DND-41 (cell line): ENCODE results near the gene PITX1.
"Not testable (repeated sequence)": the region's sequence is repeated elsewhere in the genome, so short reads cannot be mapped to it uniquely, and the experiment has no call there.

ENCODE experiments used
- ATAC-seq: fragments of 200-7000 bp; cut with Tn5 transposase; 3 replicates; pipeline ENCODE4 v1.9.1; 2021; ENCODE audit warnings: low read depth; ENCODE audit not compliant: insufficient read depth
- DNase-seq: peaks from one replicate; pipeline ENCODE4 v3.0.0-alpha.2; 2020
- H2AFZ ChIP-seq: 2 replicates; pipeline ENCODE4 v1.6.0; 2012; ENCODE audit warnings: low read depth, low read length
- H3K27ac ChIP-seq: 2 replicates; pipeline ENCODE4 v1.5.1; 2012; ENCODE audit warnings: low read length, inconsistent platforms
- H3K27me3 ChIP-seq: fragments of 200-600 bp; sonication (generic); 2 replicates; pipeline ENCODE4 v1.6.0; 2012; ENCODE audit warnings: low read length, mild to moderate bottlenecking, inconsistent platforms; ENCODE audit not compliant: insufficient read depth, poor library complexity
- H3K36me3 ChIP-seq: 2 replicates; pipeline ENCODE4 v1.5.1; 2012; ENCODE audit warnings: low read length, inconsistent platforms; ENCODE audit not compliant: insufficient read depth
- H3K4me1 ChIP-seq: 2 replicates; pipeline ENCODE4 v1.5.1; 2012; ENCODE audit warnings: mild to moderate bottlenecking, low read length; ENCODE audit not compliant: insufficient read depth
- H3K4me2 ChIP-seq: 2 replicates; pipeline ENCODE4 v1.6.0; 2012; ENCODE audit warnings: mild to moderate bottlenecking, moderate library complexity, low read length, inconsistent platforms; ENCODE audit not compliant: insufficient read depth
- H3K4me3 ChIP-seq, 2 experiments: fragments of 200-600 bp in 1 of 2; shearing (Covaris generic) in 1 of 2; 2 replicates each; pipeline ENCODE4 v1.5.1; 2012 to 2016; ENCODE audit warnings: inconsistent platforms in 2 of 2, low read length in 2 of 2, mild to moderate bottlenecking in 2 of 2, low read depth in 1 of 2, moderate library complexity in 1 of 2
- H3K79me2 ChIP-seq: 2 replicates; pipeline ENCODE4 v1.6.0; 2012; ENCODE audit warnings: low read length, inconsistent platforms; ENCODE audit not compliant: insufficient read depth
- H3K9ac ChIP-seq: 2 replicates; pipeline ENCODE4 v1.6.0; 2012; ENCODE audit warnings: low read depth, mild to moderate bottlenecking, inconsistent platforms, low read length, moderate library complexity
- H3K9me3 ChIP-seq: 2 replicates; pipeline ENCODE4 v1.5.1; 2012; ENCODE audit warnings: low read length, moderate library complexity, mild to moderate bottlenecking, inconsistent platforms; ENCODE audit not compliant: insufficient read depth, severe bottlenecking
- H4K20me1 ChIP-seq: 2 replicates; pipeline ENCODE4 v1.6.0; 2012; ENCODE audit warnings: low read length; ENCODE audit not compliant: insufficient read depth
- CTCF ChIP-seq: IDR thresholded peaks from 2 replicates; pipeline ENCODE4 v1.5.1; 2012; ENCODE audit warnings: borderline replicate concordance, low read length, moderate library complexity, mild to moderate bottlenecking; ENCODE audit not compliant: poor library complexity, severe bottlenecking; ENCODE audit errors: extremely low read depth
- EZH2 ChIP-seq: IDR thresholded peaks from 3 replicates; pipeline ENCODE4 v1.6.1; 2012; ENCODE audit warnings: borderline replicate concordance, low read depth, mild to moderate bottlenecking, moderate library complexity, low read length, inconsistent platforms; ENCODE audit not compliant: severe bottlenecking

PITX1 gene

GRCh38 chr5:134992148-134992547 is 41.9 kb downstream of the PITX1 start:
- ATAC-seq (no peak), DNase-seq (no peak)
- H3K36me3 ChIP-seq: no peaks in the 10 kb centered on the region
- H3K9ac ChIP-seq: no peak overlapping the region
- H3K4me3 ChIP-seq: no peak overlapping the region
- no peaks in the 10 kb centered on the region for H3K4me1 ChIP-seq
- H3K27ac ChIP-seq: no peak overlapping the region
- no peaks in the 10 kb centered on the region for H3K27me3 ChIP-seq
- H4K20me1 ChIP-seq: no peaks in the 10 kb centered on the region
- no peak overlapping the region for H3K4me2 ChIP-seq
- TF ChIP-seq CTCF (no peak), EZH2 (no peak)
- H2AFZ ChIP-seq: no peak overlapping the region
- no peaks in the 10 kb centered on the region for H3K79me2 ChIP-seq
- H3K9me3 ChIP-seq: no peaks in the 10 kb centered on the region

- not testable (repeated sequence) for H3K27me3 ChIP-seq, ATAC-seq, H3K9ac ChIP-seq, H2AFZ ChIP-seq, DNase-seq, H3K79me2 ChIP-seq, H3K36me3 ChIP-seq, H3K4me2 ChIP-seq, H4K20me1 ChIP-seq, H3K4me1 ChIP-seq, H3K4me3 ChIP-seq, H3K9me3 ChIP-seq, H3K27ac ChIP-seq
These were observed 43.8 kb downstream of the PITX1 start for GRCh38 chr5:134990183-134990582.

- TF ChIP-seq EZH2 (no peak), CTCF (no peak)
- Histone ChIP-seq H3K36me3 (no peaks in the 10 kb centered on the region), H3K4me2 (no peak overlapping the region), H3K9me3 (no peaks in the 10 kb centered on the region), H3K4me1 (no peaks in the 10 kb centered on the region), H3K27ac (no peak overlapping the region), H2AFZ (no peak overlapping the region), H4K20me1 (no peaks in the 10 kb centered on the region), H3K79me2 (no peaks in the 10 kb centered on the region), H3K27me3 (no peaks in the 10 kb centered on the region), H3K4me3 (no peak overlapping the region), H3K9ac (no peak overlapping the region)
- no peak for ATAC-seq
- DNase-seq: no peak
These were observed 44.7 kb downstream of the PITX1 start for GRCh38 chr5:134989266-134989830.

- TF ChIP-seq CTCF: no peak
- TF ChIP-seq EZH2: no peak
- Histone ChIP-seq H3K9ac (no peak overlapping the region), H2AFZ (no peak overlapping the region), H3K36me3 (no peaks in the 10 kb centered on the region), H4K20me1 (no peaks in the 10 kb centered on the region), H3K79me2 (no peaks in the 10 kb centered on the region), H3K27me3 (no peaks in the 10 kb centered on the region), H3K27ac (no peak overlapping the region), H3K4me3 (no peak overlapping the region), H3K4me2 (no peak overlapping the region), H3K4me1 (no peaks in the 10 kb centered on the region), H3K9me3 (peaks cover 33% of the 10 kb centered on the region)
- ATAC-seq (no peak), DNase-seq (no peak)
These were observed 51.8 kb downstream of the PITX1 start for GRCh38 chr5:134982230-134982629.
